Measurements from ENCODE around the gene CCDC3.

- no peak for TF ChIP-seq CTCF (IDR thresholded peaks at IDR 0.05; ENCODE audit: poor library complexity, severe bottlenecking)
- TF ChIP-seq, protein P1, sequence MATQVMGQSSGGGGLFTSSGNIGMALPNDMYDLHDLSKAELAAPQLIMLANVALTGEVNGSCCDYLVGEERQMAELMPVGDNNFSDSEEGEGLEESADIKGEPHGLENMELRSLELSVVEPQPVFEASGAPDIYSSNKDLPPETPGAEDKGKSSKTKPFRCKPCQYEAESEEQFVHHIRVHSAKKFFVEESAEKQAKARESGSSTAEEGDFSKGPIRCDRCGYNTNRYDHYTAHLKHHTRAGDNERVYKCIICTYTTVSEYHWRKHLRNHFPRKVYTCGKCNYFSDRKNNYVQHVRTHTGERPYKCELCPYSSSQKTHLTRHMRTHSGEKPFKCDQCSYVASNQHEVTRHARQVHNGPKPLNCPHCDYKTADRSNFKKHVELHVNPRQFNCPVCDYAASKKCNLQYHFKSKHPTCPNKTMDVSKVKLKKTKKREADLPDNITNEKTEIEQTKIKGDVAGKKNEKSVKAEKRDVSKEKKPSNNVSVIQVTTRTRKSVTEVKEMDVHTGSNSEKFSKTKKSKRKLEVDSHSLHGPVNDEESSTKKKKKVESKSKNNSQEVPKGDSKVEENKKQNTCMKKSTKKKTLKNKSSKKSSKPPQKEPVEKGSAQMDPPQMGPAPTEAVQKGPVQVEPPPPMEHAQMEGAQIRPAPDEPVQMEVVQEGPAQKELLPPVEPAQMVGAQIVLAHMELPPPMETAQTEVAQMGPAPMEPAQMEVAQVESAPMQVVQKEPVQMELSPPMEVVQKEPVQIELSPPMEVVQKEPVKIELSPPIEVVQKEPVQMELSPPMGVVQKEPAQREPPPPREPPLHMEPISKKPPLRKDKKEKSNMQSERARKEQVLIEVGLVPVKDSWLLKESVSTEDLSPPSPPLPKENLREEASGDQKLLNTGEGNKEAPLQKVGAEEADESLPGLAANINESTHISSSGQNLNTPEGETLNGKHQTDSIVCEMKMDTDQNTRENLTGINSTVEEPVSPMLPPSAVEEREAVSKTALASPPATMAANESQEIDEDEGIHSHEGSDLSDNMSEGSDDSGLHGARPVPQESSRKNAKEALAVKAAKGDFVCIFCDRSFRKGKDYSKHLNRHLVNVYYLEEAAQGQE (IDR thresholded peaks at IDR 0.05; ENCODE audit: borderline replicate concordance): no peak
- no peak for TF ChIP-seq EZH2 (IDR thresholded peaks at IDR 0.05; ENCODE audit: borderline replicate concordance, insufficient read depth, low read length, poor library complexity, severe bottlenecking)
- TF ChIP-seq TAF1 (IDR thresholded peaks at IDR 0.05; ENCODE audit: low read depth): no peak
- no peak for TF ChIP-seq POLR2AphosphoS5 (IDR thresholded peaks at IDR 0.05)
These were observed 35.3 kb upstream of the CCDC3 start for GRCh38 chr10:13036841-13037240.

Data from neural cell (in vitro differentiated cells).